GM21390 (cell line): ENCODE results near the gene FHL3.

ENCODE experiments used
- ATAC-seq: cut with Tn5 transposase; IDR thresholded peaks from one replicate; pipeline ENCODE4 v1.9.1; 2021; ENCODE audit not compliant: unreplicated experiment

FHL3 gene

GRCh38 chr1:38005195-38006007 is at the start of gene FHL3:
Gene FHL3, minus strand, starts transcription at chr1:38005514. Its CDS starts 6,102 bp downstream, at chr1:37999412.
- no peak for ATAC-seq

GRCh38 chr1:38053416-38054091 is 48.2 kb upstream of the FHL3 start:
- no peak for ATAC-seq

GRCh38 chr1:38052750-38053415 is 47.6 kb upstream of the FHL3 start:
- ATAC-seq = peak; percentile 54

- no peak for ATAC-seq
Measured at GRCh38 chr1:38051079-38051543, 45.8 kb upstream of the FHL3 start.

- no peak for ATAC-seq
Measured at GRCh38 chr1:38050397-38051078, 45.2 kb upstream of the FHL3 start.

GRCh38 chr1:38047603-38048141 is 42.4 kb upstream of the FHL3 start:
- ATAC-seq = no peak

GRCh38 chr1:38046884-38047602 is 41.7 kb upstream of the FHL3 start:
- peak; percentile 62 for ATAC-seq

GRCh38 chr1:38046333-38046883 is 41.1 kb upstream of the FHL3 start, which contains the start of gene POU3F1:
Gene POU3F1, minus strand, starts transcription at chr1:38046793. Its CDS starts 50 bp downstream, at chr1:38046743.
- ATAC-seq = peak; percentile 7

- peak; percentile 6 for ATAC-seq
Measured at GRCh38 chr1:38045401-38046332, 40.4 kb upstream of the FHL3 start.

- ATAC-seq = no peak
Measured at GRCh38 chr1:38044221-38045215, 39.2 kb upstream of the FHL3 start.

GRCh38 chr1:38043036-38043747 is 37.9 kb upstream of the FHL3 start:
- ATAC-seq = no peak

GRCh38 chr1:38041936-38042834 is 36.9 kb upstream of the FHL3 start:
- ATAC-seq = no peak

- no peak for ATAC-seq
Measured at GRCh38 chr1:38039331-38040088, 34.2 kb upstream of the FHL3 start.

GRCh38 chr1:38038861-38039260 is 33.5 kb upstream of the FHL3 start:
- ATAC-seq = no peak
